ENCODE results near the gene FBXW11.

Gene FBXW11

DNA sequence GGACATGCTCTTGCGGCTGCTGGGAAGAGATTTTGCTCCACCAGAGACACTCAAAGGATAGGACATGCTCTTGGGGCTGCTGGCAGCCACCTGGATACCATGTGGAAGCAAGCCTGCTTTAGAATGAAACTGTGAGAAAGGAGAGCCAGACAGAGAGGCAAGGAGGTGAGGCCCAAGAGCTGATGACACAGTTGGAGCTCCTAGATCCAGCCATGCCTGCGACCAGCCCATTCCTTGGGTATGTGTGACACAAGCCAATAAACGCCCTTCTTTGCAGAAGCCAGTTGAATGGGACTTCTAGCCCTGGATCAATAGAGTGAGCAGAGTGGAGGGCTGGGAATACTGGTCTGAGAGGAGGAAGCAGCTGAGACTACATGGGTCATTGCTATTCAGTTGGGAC lies 151.2 kb downstream of the FBXW11 start:
- TF ChIP-seq, protein P1, sequence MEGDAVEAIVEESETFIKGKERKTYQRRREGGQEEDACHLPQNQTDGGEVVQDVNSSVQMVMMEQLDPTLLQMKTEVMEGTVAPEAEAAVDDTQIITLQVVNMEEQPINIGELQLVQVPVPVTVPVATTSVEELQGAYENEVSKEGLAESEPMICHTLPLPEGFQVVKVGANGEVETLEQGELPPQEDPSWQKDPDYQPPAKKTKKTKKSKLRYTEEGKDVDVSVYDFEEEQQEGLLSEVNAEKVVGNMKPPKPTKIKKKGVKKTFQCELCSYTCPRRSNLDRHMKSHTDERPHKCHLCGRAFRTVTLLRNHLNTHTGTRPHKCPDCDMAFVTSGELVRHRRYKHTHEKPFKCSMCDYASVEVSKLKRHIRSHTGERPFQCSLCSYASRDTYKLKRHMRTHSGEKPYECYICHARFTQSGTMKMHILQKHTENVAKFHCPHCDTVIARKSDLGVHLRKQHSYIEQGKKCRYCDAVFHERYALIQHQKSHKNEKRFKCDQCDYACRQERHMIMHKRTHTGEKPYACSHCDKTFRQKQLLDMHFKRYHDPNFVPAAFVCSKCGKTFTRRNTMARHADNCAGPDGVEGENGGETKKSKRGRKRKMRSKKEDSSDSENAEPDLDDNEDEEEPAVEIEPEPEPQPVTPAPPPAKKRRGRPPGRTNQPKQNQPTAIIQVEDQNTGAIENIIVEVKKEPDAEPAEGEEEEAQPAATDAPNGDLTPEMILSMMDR (IDR thresholded peaks at IDR 0.05; ENCODE audit: low read depth, low read length): no peak
- no peak overlapping the region for H3K4me3 ChIP-seq (ENCODE audit: low read depth, low read length)

DNA sequence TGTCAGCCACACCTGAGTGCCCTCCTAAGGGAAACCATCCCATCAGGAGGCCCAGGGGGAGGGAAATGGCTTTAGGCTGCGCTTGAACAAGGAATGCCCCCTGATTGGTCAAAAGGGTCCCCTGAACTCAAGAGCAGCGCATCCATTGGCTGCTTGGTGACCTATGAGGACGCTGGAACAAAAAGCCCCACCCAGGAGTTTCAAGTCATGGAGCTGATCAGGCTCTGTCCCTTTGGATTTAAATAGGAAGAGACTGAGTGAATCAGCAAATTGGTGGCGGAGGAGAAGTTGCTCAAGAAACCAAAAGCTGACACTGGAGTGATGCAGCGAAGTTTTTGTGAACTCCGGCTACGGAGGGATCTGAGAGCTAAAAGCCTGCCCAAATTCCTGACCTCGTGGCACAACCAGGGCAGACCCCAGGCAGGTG lies 154.2 kb downstream of the FBXW11 start:
- TF ChIP-seq, protein P1 (IDR thresholded peaks at IDR 0.05; ENCODE audit: low read depth, low read length): no peak
- H3K4me3 ChIP-seq (ENCODE audit: low read depth, low read length): no peak overlapping the region

DNA sequence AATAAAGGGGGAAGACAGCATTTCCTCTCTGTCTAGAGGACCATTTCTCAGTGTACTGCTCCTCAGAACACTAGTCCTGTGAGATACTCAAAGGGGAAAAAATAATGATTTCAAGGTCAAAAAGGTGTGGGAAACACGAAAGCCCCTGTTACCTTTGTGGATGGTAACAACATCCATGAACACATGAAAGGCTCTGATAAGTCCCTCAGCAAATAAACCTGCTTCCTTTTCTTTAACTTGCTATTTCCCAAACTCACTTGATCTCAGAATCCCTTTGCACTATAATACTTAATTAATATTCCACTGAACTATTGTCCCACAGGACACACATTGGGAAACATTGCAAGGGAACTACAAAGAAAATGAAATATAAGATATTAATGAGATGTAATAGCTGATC lies 155.2 kb downstream of the FBXW11 start:
- TF ChIP-seq, protein P1 (IDR thresholded peaks at IDR 0.05; ENCODE audit: low read depth, low read length): no peak
- no peak overlapping the region for H3K4me3 ChIP-seq (ENCODE audit: low read depth, low read length)

DNA sequence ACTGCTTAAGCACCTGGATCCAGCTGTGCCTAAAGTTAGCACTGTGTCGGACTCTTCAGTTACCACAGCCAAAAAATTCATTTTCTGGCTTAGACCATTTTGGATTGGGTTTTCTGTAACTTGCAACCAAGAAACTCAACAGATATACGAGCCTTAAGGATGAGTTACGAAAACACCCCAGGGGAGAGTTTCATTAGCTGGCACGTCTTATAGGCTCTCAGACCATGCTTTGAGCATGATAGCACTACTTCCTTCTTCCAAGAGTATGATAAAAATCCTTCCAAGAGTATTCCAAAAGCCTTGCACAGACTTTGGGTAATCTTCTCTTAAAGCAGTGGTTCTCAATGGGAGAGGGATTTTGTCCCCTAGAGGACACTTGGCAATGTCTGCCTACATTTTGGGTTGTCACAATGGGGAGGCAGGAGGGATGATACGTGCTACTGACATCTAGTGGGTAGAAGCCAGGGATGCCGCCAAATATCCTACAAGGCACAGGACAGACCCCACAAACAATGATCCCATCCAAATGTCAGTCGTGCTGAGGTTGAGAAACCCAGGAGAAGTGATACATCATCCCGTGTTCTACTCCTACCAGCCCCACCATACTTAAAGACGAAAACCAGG lies 156.0 kb downstream of the FBXW11 start:
- TF ChIP-seq, protein P1 (IDR thresholded peaks at IDR 0.05; ENCODE audit: low read depth, low read length): 0 out of 2 replicates have a peak, but pooled peaks have one; percentile 16

DNA sequence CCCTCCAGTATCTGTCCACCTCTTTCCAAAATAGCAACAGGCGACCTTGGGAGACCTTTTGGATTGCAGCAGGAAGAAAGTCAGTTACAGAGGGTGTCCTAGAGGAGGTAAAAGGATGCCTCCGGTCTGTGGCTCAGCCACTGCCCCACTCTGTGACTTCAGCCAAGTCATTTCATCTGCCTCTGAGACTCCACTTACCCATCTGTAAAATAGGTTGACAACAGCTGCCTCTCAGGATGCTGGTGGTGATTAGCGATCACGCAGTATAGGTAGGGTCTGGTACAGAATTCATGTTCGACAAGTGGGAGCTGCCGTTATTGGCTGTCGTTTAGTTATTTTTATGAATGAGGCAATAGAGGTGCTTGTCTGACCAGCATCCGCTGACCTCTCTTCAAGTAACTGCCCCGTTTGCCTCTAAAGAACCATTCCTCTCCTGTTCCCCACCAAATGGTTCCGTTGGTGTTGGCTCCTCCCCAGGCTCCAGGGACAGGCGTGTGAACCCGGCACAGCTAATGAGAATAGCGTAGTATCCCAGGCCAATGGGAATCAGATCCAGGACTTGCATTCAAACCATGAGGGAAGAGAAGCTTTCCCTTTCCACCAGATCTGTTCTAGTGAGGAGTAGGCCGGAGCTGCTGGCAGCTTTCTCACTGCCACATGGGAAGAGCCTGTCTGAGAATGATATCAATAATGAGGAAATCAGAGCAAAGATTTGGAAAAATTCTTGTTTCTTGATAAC lies 156.7 kb downstream of the FBXW11 start:
- TF ChIP-seq, protein P1 (IDR thresholded peaks at IDR 0.05; ENCODE audit: low read depth, low read length): no peak

More for the DNA sequence above, 156.0 kb downstream of the FBXW11 start:
- H3K4me3 ChIP-seq (ENCODE audit: low read depth, low read length): no peak overlapping the region

DNA sequence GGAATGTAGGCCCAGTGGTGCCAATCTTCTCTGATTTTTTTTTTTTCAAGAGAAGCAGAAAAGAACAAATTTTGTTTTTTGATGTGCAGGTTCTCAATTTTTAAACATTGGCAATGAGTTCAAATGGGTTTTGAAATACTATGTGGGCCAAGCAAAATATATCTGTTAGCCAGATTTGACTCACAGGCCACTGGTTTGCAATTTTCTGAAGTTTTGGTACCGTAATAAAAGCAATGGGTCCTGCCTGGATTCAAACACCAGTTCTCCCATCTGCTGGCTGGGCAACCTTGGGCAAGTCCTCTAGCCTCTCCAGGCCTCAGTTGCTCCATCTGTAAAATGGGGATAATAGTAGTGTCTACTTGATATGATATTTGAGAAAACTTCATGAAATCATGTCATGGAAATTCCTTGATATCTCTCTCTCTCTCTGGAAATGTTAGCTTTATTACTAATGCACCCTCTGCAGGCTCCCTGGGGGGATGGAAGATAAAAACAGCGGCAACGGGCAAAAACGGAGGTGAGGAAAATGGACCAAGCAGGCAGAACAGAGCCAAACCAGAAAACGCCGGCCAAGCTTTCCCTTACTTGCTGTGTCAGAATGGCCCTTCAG lies 157.4 kb downstream of the FBXW11 start:
- TF ChIP-seq, protein P1 (IDR thresholded peaks at IDR 0.05; ENCODE audit: low read depth, low read length): no peak
- no peak overlapping the region for H3K4me3 ChIP-seq (ENCODE audit: low read depth, low read length)

More for the DNA sequence above, 156.7 kb downstream of the FBXW11 start:
- H3K4me3 ChIP-seq (ENCODE audit: low read depth, low read length): no peak overlapping the region

DNA sequence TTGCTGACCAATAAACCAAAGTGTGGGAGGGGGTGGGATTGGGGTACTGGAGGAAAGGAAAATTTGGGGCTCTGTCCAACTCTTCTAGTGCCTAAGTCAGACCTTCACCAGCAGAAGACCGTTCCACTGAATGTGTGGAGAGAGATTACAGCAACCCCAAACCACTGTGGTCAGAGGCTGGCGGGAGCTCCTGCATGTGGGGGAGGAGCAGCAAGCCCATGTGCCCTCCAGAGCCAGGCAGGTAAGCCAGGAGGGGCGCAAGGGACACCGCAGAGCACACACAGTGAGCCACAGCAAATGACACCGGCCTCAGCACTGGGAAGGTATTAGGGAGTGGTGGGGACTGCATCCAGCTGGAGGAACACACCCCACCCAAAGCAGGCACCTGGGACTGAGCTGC lies 158.0 kb downstream of the FBXW11 start:
- TF ChIP-seq, protein P1 (IDR thresholded peaks at IDR 0.05; ENCODE audit: low read depth, low read length): no peak
- H3K4me3 ChIP-seq (ENCODE audit: low read depth, low read length): no peak overlapping the region
